ENCODE results near the gene FKBP2. TPM values are rescaled to one million over a fixed set of nuclear protein-coding genes. Genes with fewer than 3 reads are reported as not detected.

The FKBP2 gene
- total and polyA plus RNA-seq, 3 experiments from 2014 or later = 27.9 to 124 (median 28.4) TPM

GRCh38 chr11:64261556-64262080 is 20.7 kb downstream of the FKBP2 start:
- ChIA-PET POLR2A (no interaction called here), CTCF (interaction anchor here (1.1 to 2.1 kb wide), 3 partner anchors 11 to 57 kb away, joined by 3 to 8 read pairs (median 5); partner anchors contain the start of gene PLCB3)
- H3K36me3 ChIP-seq (ENCODE audit: insufficient read depth, low read length) = no peaks in the 10 kb centered on the region
- peaks cover 0 to 33% (median 5%) of the 10 kb centered on the region in 3 donors for H3K36me3 Mint-ChIP-seq
- no peaks in the 10 kb centered on the region for H3K27me3 ChIP-seq (ENCODE audit: insufficient read depth, low read length, poor library complexity, severe bottlenecking)
- DNase-seq = no peak
- H3K27ac Mint-ChIP-seq = no peak overlapping the region
- no peaks in the 10 kb centered on the region for H3K9me3 Mint-ChIP-seq
- H3K9me3 ChIP-seq (ENCODE audit: low read length) = no peaks in the 10 kb centered on the region
- H3K27me3 Mint-ChIP-seq = no peaks in the 10 kb centered on the region
- peaks cover 0 to 6% (median 6%) of the 10 kb centered on the region in 3 donors for H3K4me1 Mint-ChIP-seq
- H3K4me1 ChIP-seq (ENCODE audit: insufficient read depth, low read length) = no peaks in the 10 kb centered on the region
- no peak overlapping the region for H3K4me3 Mint-ChIP-seq
- H3K4me3 ChIP-seq (ENCODE audit: low read length) = no peak overlapping the region
- H3K27ac ChIP-seq (ENCODE audit: low read depth, low read length) = no peak overlapping the region

- no peaks in the 10 kb centered on the region for H3K9me3 Mint-ChIP-seq
- Histone ChIP-seq H3K9me3 (ENCODE audit: low read length) (no peaks in the 10 kb centered on the region), H3K27me3 (ENCODE audit: insufficient read depth, low read length, poor library complexity, severe bottlenecking) (no peaks in the 10 kb centered on the region), H3K4me3 (ENCODE audit: low read length) (no peak overlapping the region), H3K4me1 (ENCODE audit: insufficient read depth, low read length) (no peaks in the 10 kb centered on the region), H3K36me3 (ENCODE audit: insufficient read depth, low read length) (no peaks in the 10 kb centered on the region), H3K27ac (ENCODE audit: low read depth, low read length) (no peak overlapping the region)
- POLR2A ChIA-PET = no interaction called here
- H3K27ac Mint-ChIP-seq = no peak overlapping the region
- H3K4me3 Mint-ChIP-seq = no peak overlapping the region
- H3K4me1 Mint-ChIP-seq = peaks cover 0 to 6% (median 6%) of the 10 kb centered on the region in 3 donors
- no peaks in the 10 kb centered on the region for H3K27me3 Mint-ChIP-seq
- H3K36me3 Mint-ChIP-seq = peaks cover 0 to 32% (median 5%) of the 10 kb centered on the region in 3 donors
- DNase-seq = no peak
- CTCF ChIA-PET = interaction anchor here (0.9 to 1.8 kb wide), 4 partner anchors 10 to 56 kb away, joined by 3 to 7 read pairs (median 4); partner anchors contain the start of genes FERMT3 and PLCB3
Observed at GRCh38 chr11:64262271-64263002, 21.5 kb downstream of the FKBP2 start.

- H3K9me3 ChIP-seq (ENCODE audit: low read length) = no peaks in the 10 kb centered on the region
- Mint-ChIP-seq H3K4me3 (no peak overlapping the region), H3K4me1 (peaks cover 7 to 14% (median 11%) of the 10 kb centered on the region in 3 donors), H3K36me3 (peaks cover 0 to 26% (median 5%) of the 10 kb centered on the region in 3 donors), H3K27ac (no peak overlapping the region), H3K27me3 (no peaks in the 10 kb centered on the region), H3K9me3 (no peaks in the 10 kb centered on the region)
- CTCF ChIA-PET = interaction anchor here (0.9 to 1.8 kb wide), 5 partner anchors 11 to 59 kb away, joined by 3 to 7 read pairs (median 4); partner anchors contain the start of genes FERMT3, FKBP2 and PLCB3
- H3K27ac ChIP-seq (ENCODE audit: low read depth, low read length) = no peak overlapping the region
- no peak overlapping the region for H3K4me3 ChIP-seq (ENCODE audit: low read length)
- H3K4me1 ChIP-seq (ENCODE audit: insufficient read depth, low read length) = peaks cover 3% of the 10 kb centered on the region
- DNase-seq = no peak
- POLR2A ChIA-PET = interaction anchor here (0.6 kb wide), 1 partner anchor 859 kb away, joined by 3 read pairs; the partner anchor contains the start of genes FAU and MRPL49
- no peaks in the 10 kb centered on the region for H3K27me3 ChIP-seq (ENCODE audit: insufficient read depth, low read length, poor library complexity, severe bottlenecking)
- H3K36me3 ChIP-seq (ENCODE audit: insufficient read depth, low read length) = no peaks in the 10 kb centered on the region
Observed at GRCh38 chr11:64263021-64263946, 22.4 kb downstream of the FKBP2 start.

GRCh38 chr11:64263947-64264317 is 23.0 kb downstream of the FKBP2 start:
- no peak overlapping the region for H3K27ac Mint-ChIP-seq
- H3K4me3 Mint-ChIP-seq = no peak overlapping the region
- Histone ChIP-seq H3K27ac (ENCODE audit: low read depth, low read length) (no peak overlapping the region), H3K4me3 (ENCODE audit: low read length) (no peak overlapping the region), H3K36me3 (ENCODE audit: insufficient read depth, low read length) (no peaks in the 10 kb centered on the region), H3K4me1 (ENCODE audit: insufficient read depth, low read length) (peaks cover 10% of the 10 kb centered on the region), H3K9me3 (ENCODE audit: low read length) (no peaks in the 10 kb centered on the region), H3K27me3 (ENCODE audit: insufficient read depth, low read length, poor library complexity, severe bottlenecking) (no peaks in the 10 kb centered on the region)
- ChIA-PET CTCF (interaction anchor here (0.8 to 1.8 kb wide), 6 partner anchors 10 to 59 kb away, joined by 3 to 7 read pairs (median 4); partner anchors contain the start of genes FERMT3, FKBP2 and PLCB3), POLR2A (interaction anchor here (0.5 to 0.6 kb wide), 2 partner anchors 858 to 1489 kb away, joined by 3 to 5 read pairs; partner anchors contain the start of genes FAU and MRPL49)
- DNase-seq = no peak
- no peaks in the 10 kb centered on the region for H3K27me3 Mint-ChIP-seq
- peaks cover 0 to 23% (median 5%) of the 10 kb centered on the region in 3 donors for H3K36me3 Mint-ChIP-seq
- peaks cover 12 to 20% (median 15%) of the 10 kb centered on the region in 3 donors for H3K4me1 Mint-ChIP-seq
- H3K9me3 Mint-ChIP-seq = no peaks in the 10 kb centered on the region

GRCh38 chr11:64264371-64264852 is 23.5 kb downstream of the FKBP2 start:
- POLR2A ChIA-PET = interaction anchor here (0.5 kb wide), 1 partner anchor 1489 kb away, joined by 5 read pairs; no protein-coding TSS in a partner anchor
- Histone ChIP-seq H3K36me3 (ENCODE audit: insufficient read depth, low read length) (no peaks in the 10 kb centered on the region), H3K9me3 (ENCODE audit: low read length) (no peaks in the 10 kb centered on the region), H3K4me3 (ENCODE audit: low read length) (no peak overlapping the region), H3K27me3 (ENCODE audit: insufficient read depth, low read length, poor library complexity, severe bottlenecking) (no peaks in the 10 kb centered on the region), H3K4me1 (ENCODE audit: insufficient read depth, low read length) (peaks cover 12% of the 10 kb centered on the region), H3K27ac (ENCODE audit: low read depth, low read length) (no peak overlapping the region)
- Mint-ChIP-seq H3K27me3 (no peaks in the 10 kb centered on the region), H3K27ac (peak overlapping the region in 1 of 8 donors; percentile 12), H3K36me3 (peaks cover 0 to 22% (median 4%) of the 10 kb centered on the region in 3 donors), H3K9me3 (no peaks in the 10 kb centered on the region), H3K4me3 (no peak overlapping the region), H3K4me1 (peaks cover 14 to 21% (median 17%) of the 10 kb centered on the region in 3 donors)
- CTCF ChIA-PET = interaction anchor here (0.8 to 1.8 kb wide), 5 partner anchors 11 to 60 kb away, joined by 3 to 7 read pairs (median 4); partner anchors contain the start of gene PLCB3
- DNase-seq = no peak

GRCh38 chr11:64265176-64266160 is 24.6 kb downstream of the FKBP2 start:
- Mint-ChIP-seq H3K4me3 (peak overlapping the region in 2 of 7 donors; percentile 49 to 73), H3K36me3 (peaks cover 0 to 24% (median 2%) of the 10 kb centered on the region in 3 donors), H3K27me3 (peaks cover 0 to 2% of the 10 kb centered on the region in 2 donors), H3K27ac (peak overlapping the region in 4 of 8 donors; percentile 6 to 88 (median 58)), H3K9me3 (no peaks in the 10 kb centered on the region), H3K4me1 (peaks cover 15 to 22% (median 16%) of the 10 kb centered on the region in 3 donors)
- Histone ChIP-seq H3K27ac (ENCODE audit: low read depth, low read length) (no peak overlapping the region), H3K9me3 (ENCODE audit: low read length) (no peaks in the 10 kb centered on the region), H3K4me3 (ENCODE audit: low read length) (no peak overlapping the region), H3K27me3 (ENCODE audit: insufficient read depth, low read length, poor library complexity, severe bottlenecking) (no peaks in the 10 kb centered on the region), H3K36me3 (ENCODE audit: insufficient read depth, low read length) (no peaks in the 10 kb centered on the region), H3K4me1 (ENCODE audit: insufficient read depth, low read length) (peaks cover 12% of the 10 kb centered on the region)
- no peak for DNase-seq
- CTCF ChIA-PET = interaction anchor here (0.9 to 1.3 kb wide), 3 partner anchors 35 to 61 kb away, joined by 3 to 4 read pairs (median 4); partner anchors contain the start of gene CATSPERZ
- POLR2A ChIA-PET = no interaction called here
